SK-N-SH (cell line): Measurements from ENCODE around the gene RARRES1. TPM values are rescaled to one million over a fixed set of nuclear protein-coding genes. Genes with fewer than 3 reads are reported as not detected.

Source experiments
- CTCF ChIA-PET: fragments of 300-600, 350-600 bp; formaldehyde crosslinking; extraction: SDS; loops from one replicate; lab custom pipeline; 2021; lab: Yijun Ruan, JAX
- POLR2A ChIA-PET: fragments of 350-600 bp; sonication (Branson Sonifier 250); formaldehyde crosslinking; extraction: SDS; loops from one replicate; lab custom pipeline; 2020; ENCODE audit warnings: antibody characterized with exemption, inconsistent platforms; lab: Yijun Ruan, JAX
- DNase-seq: peaks from one replicate; pipeline ENCODE4 v3.0.0; 2012
- H2AFZ ChIP-seq: fragments of 200-600 bp; sonication (generic); 2 replicates; pipeline ENCODE4 v1.8.1; 2016; ENCODE audit warnings: antibody characterized with exemption, mild to moderate bottlenecking, low read depth
- H3F3A ChIP-seq: fragments of 200-600 bp; sonication (generic); replicated peaks from 2 replicates; pipeline ENCODE3; 2016; ENCODE audit warnings: antibody characterized with exemption, mild to moderate bottlenecking; ENCODE audit not compliant: insufficient read depth
- H3K27ac ChIP-seq, 2 experiments: fragments of 200-500 bp in 1 of 2; fragments of 200-600 bp in 1 of 2; sonication (Bioruptor generic) in 1 of 2; sonication (generic), shearing (Covaris generic) in 1 of 2; 2 replicates each; pipeline versions ENCODE4 v1.5.1 to v1.6.1; 2014 to 2016; ENCODE audit warnings: low read depth in 2 of 2, inconsistent platforms in 1 of 2, low read length in 1 of 2, mild to moderate bottlenecking in 1 of 2, mixed read lengths in 1 of 2
- H3K27me3 ChIP-seq: fragments of 200-600 bp; sonication (generic), shearing (Covaris generic); 2 replicates; pipeline ENCODE4 v1.6.1; 2016; ENCODE audit warnings: mixed run types; ENCODE audit not compliant: insufficient read depth
- H3K36me3 ChIP-seq, 2 experiments: fragments of 200-500 bp in 1 of 2; fragments of 200-600 bp in 1 of 2; sonication (Bioruptor generic) in 1 of 2; sonication (generic) in 1 of 2; replicated peaks in 1 of 2; 2 replicates each; pipeline versions ENCODE3 to v1.5.1; 2014 to 2016; ENCODE audit warnings: low read length in 1 of 2, mild to moderate bottlenecking in 1 of 2; ENCODE audit not compliant: insufficient read depth in 2 of 2, control insufficient read depth in 1 of 2
- H3K4me1 ChIP-seq, 2 experiments: fragments of 200-500 bp in 1 of 2; fragments of 200-600 bp in 1 of 2; sonication (Bioruptor generic) in 1 of 2; sonication (generic), shearing (Covaris generic) in 1 of 2; 2 replicates each; pipeline versions ENCODE4 v1.5.1 to v1.6.1; 2014 to 2016; ENCODE audit warnings: low read depth in 1 of 2, low read length in 1 of 2, mixed run types in 1 of 2; ENCODE audit not compliant: insufficient read depth in 2 of 2, control insufficient read depth in 1 of 2
- H3K4me2 ChIP-seq: fragments of 200-600 bp; sonication (generic), shearing (Covaris generic); 2 replicates; pipeline ENCODE4 v1.6.1; 2017; ENCODE audit warnings: mixed run types
- H3K4me3 ChIP-seq, 2 experiments: fragments of 200-500 bp in 1 of 2; fragments of 200-600 bp in 1 of 2; sonication (Bioruptor generic) in 1 of 2; sonication (generic), shearing (Covaris generic) in 1 of 2; 2 replicates each; pipeline versions ENCODE4 v1.5.1 to v1.8.1; 2014 to 2016; ENCODE audit warnings: low read depth in 2 of 2, inconsistent platforms in 1 of 2, low read length in 1 of 2, mild to moderate bottlenecking in 1 of 2, mixed read lengths in 1 of 2, moderate library complexity in 1 of 2
- H3K79me2 ChIP-seq: fragments of 200-600 bp; sonication (generic); 2 replicates; pipeline ENCODE4 v1.8.1; 2017; ENCODE audit warnings: mild to moderate bottlenecking; ENCODE audit not compliant: insufficient read depth
- H3K9ac ChIP-seq: fragments of 200-600 bp; sonication (generic); 2 replicates; pipeline ENCODE4 v1.6.1; 2017; ENCODE audit warnings: mixed run types
- H3K9me2 ChIP-seq: fragments of 200-600 bp; sonication (generic); 2 replicates; pipeline ENCODE4 v1.6.1; 2017; ENCODE audit warnings: mixed run types
- H3K9me3 ChIP-seq: fragments of 200-600 bp; sonication (generic); 2 replicates; pipeline ENCODE4 v1.6.1; 2017; ENCODE audit warnings: mixed run types, mild to moderate bottlenecking, moderate library complexity
- H4K20me1 ChIP-seq: fragments of 200-600 bp; sonication (generic); 2 replicates; pipeline ENCODE4 v1.6.1; 2017; ENCODE audit warnings: mild to moderate bottlenecking, mixed run types; ENCODE audit not compliant: insufficient read depth
- CHD2 ChIP-seq: fragments of 150-350 bp; IDR thresholded peaks from 2 replicates; pipeline ENCODE4 v1.6.1; 2018; ENCODE audit warnings: low read length; ENCODE audit not compliant: partially characterized antibody
- ELF1 ChIP-seq: IDR thresholded peaks from 2 replicates; pipeline ENCODE4 v1.4.0; 2012
- FOXM1 ChIP-seq: IDR thresholded peaks from 2 replicates; pipeline ENCODE4 v1.4.0; 2012; ENCODE audit warnings: low read depth, mild to moderate bottlenecking
- GATA2 ChIP-seq: sonication (generic); formaldehyde crosslinking; IDR thresholded peaks from 2 replicates; pipeline ENCODE4 v1.5.0; 2020; ENCODE audit warnings: mild to moderate bottlenecking, missing genetic modification reagents
- JUND ChIP-seq: IDR thresholded peaks from 2 replicates; pipeline ENCODE4 v1.4.0; 2012
- MEF2A ChIP-seq: IDR thresholded peaks from 2 replicates; pipeline ENCODE4 v1.4.0; 2012; ENCODE audit warnings: low read depth, borderline replicate concordance
- NFIC ChIP-seq: IDR thresholded peaks from 2 replicates; pipeline ENCODE4 v1.4.0; 2012; ENCODE audit warnings: borderline replicate concordance
- RCOR1 ChIP-seq: fragments of 150-350 bp; IDR thresholded peaks from 2 replicates; pipeline ENCODE4 v1.6.1; 2017; ENCODE audit warnings: antibody characterized with exemption, low read length
- RXRA ChIP-seq: IDR thresholded peaks from 2 replicates; pipeline ENCODE4 v1.4.0; 2012; ENCODE audit warnings: low read depth, mild to moderate bottlenecking, borderline replicate concordance
- TAF1 ChIP-seq: IDR thresholded peaks from 2 replicates; pipeline ENCODE4 v1.6.1; 2012; ENCODE audit warnings: low read depth, mild to moderate bottlenecking, low read length, moderate library complexity, borderline replicate concordance
- YY1 ChIP-seq: IDR thresholded peaks from 2 replicates; pipeline ENCODE4 v1.4.0; 2012; ENCODE audit warnings: low read depth, mild to moderate bottlenecking
- WGBS: methylation state at CpG from one replicate; pipeline ENCODE4 v1.1.6; 2017; ENCODE audit warnings: low lambda C conversion rate; 5-methylcytosine and 5-hydroxymethylcytosine counted together
- polyA plus RNA-seq, 3 experiments: library from polyadenylated mRNA; depleted of rRNA; stranded (reverse); fragments of >200 nt; gene quantifications; 2 replicates each; pipeline ENCODE4 v1.2.3, GENCODE V29; 2012
- TF ChIP-seq, protein P1 (sequence below): fragments of 200-600 bp; sonication (generic); IDR thresholded peaks from 2 replicates; pipeline ENCODE4 v1.6.1; 2017; ENCODE audit warnings: antibody characterized with exemption, mild to moderate bottlenecking, moderate library complexity
- TF ChIP-seq, protein P2 (sequence below): IDR thresholded peaks from 2 replicates; pipeline ENCODE4; 2012

Gene RARRES1
- polyA plus RNA-seq, 1 of the 3 experiments (the other 2 are of a cell fraction): 0.15 TPM

- ChIA-PET CTCF (no interaction called here), POLR2A (no interaction called here)
- no peak overlapping the region for H3K27ac ChIP-seq
- H2AFZ ChIP-seq: no peak overlapping the region
- no peaks in the 10 kb centered on the region for H3K9me2 ChIP-seq
- no peaks in the 10 kb centered on the region for H3K4me1 ChIP-seq
- no peaks in the 10 kb centered on the region for H3F3A ChIP-seq
- H3K9ac ChIP-seq: no peak overlapping the region
- H3K36me3 ChIP-seq: peaks cover 0 to 4% of the 10 kb centered on the region in 2 experiments
- H3K9me3 ChIP-seq: no peaks in the 10 kb centered on the region
- H3K27me3 ChIP-seq: no peaks in the 10 kb centered on the region
- H3K4me3 ChIP-seq: no peak overlapping the region
- H3K79me2 ChIP-seq: no peaks in the 10 kb centered on the region
- WGBS: 82% methylated on average over 2 of the region's 2 CpGs
- no peak for TF ChIP-seq YY1
- no peak for TF ChIP-seq CHD2
- TF ChIP-seq TAF1: no peak
- no peak for TF ChIP-seq GATA2 (CRISPR knock-in tag)
- TF ChIP-seq MEF2A: no peak
- no peak for TF ChIP-seq JUND
- TF ChIP-seq, protein P1, sequence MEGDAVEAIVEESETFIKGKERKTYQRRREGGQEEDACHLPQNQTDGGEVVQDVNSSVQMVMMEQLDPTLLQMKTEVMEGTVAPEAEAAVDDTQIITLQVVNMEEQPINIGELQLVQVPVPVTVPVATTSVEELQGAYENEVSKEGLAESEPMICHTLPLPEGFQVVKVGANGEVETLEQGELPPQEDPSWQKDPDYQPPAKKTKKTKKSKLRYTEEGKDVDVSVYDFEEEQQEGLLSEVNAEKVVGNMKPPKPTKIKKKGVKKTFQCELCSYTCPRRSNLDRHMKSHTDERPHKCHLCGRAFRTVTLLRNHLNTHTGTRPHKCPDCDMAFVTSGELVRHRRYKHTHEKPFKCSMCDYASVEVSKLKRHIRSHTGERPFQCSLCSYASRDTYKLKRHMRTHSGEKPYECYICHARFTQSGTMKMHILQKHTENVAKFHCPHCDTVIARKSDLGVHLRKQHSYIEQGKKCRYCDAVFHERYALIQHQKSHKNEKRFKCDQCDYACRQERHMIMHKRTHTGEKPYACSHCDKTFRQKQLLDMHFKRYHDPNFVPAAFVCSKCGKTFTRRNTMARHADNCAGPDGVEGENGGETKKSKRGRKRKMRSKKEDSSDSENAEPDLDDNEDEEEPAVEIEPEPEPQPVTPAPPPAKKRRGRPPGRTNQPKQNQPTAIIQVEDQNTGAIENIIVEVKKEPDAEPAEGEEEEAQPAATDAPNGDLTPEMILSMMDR: no peak
- no peak for DNase-seq
- H3K4me2 ChIP-seq: no peak overlapping the region
- no peaks in the 10 kb centered on the region for H4K20me1 ChIP-seq
Observed at GRCh38 chr3:158781191-158781590, 48.9 kb upstream of the RARRES1 start.

DNA sequence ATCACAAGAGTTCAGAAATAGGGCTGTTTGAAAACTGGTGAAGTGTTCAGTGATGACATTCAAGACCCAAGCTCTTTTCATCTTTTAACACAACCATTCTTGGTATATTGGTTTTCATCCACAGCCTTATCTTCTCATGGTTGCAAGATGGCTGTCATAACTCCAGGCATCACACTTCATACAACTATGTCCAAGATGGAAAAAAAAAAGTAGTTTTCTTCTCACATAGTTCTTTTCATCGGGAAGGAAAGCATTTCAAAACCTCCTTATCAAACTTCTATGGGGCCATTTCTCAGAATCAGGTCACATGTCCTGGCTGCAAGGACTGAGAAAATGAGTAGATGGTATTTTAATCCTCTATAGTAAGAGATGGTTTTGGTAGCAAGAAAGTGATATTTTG is 48.5 kb upstream of the RARRES1 start:
- 82% methylated on average over 1 of the region's 1 CpG for WGBS
- no peaks in the 10 kb centered on the region for H3K9me2 ChIP-seq
- no peak overlapping the region for H2AFZ ChIP-seq
- H3K27ac ChIP-seq: no peak overlapping the region
- no peaks in the 10 kb centered on the region for H4K20me1 ChIP-seq
- POLR2A ChIA-PET: no interaction called here
- H3F3A ChIP-seq: no peaks in the 10 kb centered on the region
- H3K4me1 ChIP-seq: no peaks in the 10 kb centered on the region
- H3K9ac ChIP-seq: no peak overlapping the region
- no peaks in the 10 kb centered on the region for H3K9me3 ChIP-seq
- H3K79me2 ChIP-seq: no peaks in the 10 kb centered on the region
- no peaks in the 10 kb centered on the region for H3K27me3 ChIP-seq
- CTCF ChIA-PET: interaction anchor here (0.6 kb wide), 1 partner anchor 8 kb away, joined by 3 read pairs; no protein-coding TSS in a partner anchor
- no peak for TF ChIP-seq RCOR1
- TF ChIP-seq ELF1: no peak
- TF ChIP-seq, all 33 proteins: peak for 0
- no peak for DNase-seq
- Histone ChIP-seq H3K36me3 (peaks cover 0 to 4% of the 10 kb centered on the region in 2 experiments), H3K4me3 (no peak overlapping the region), H3K4me2 (no peak overlapping the region)

DNA sequence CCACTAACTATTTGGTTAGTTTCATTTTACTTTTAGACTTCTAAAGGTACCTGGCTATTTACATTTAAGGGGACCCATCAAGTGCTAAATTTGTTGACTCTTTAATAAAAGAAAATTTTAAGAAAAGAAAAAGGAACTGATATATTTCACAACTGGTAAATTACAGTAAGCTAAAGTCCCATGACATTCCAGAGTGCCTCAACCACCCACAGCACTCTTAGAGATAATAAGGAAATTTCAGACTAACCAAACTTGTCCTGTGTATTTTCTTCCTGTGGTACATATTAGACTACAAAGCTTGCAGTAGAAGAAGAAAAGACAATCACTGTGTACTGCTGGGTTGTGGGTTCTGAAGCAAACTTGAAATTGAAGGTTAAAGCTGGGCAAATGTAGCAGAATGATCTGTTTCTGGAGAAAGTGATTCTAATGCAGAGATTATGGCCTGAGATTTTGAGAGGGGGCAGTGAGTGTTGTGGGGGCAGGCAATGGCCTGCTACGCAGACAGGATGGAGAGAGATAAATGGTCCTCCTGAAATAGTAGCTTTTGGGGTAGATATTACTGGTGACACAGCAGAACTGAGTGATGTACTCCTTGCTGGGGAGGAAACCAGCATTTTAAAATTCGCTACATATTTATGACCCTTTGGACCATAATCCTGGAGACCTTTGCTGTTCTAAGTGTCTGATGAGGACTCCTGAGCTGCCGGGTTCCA is 45.1 kb upstream of the RARRES1 start:
- Histone ChIP-seq H3K79me2 (no peaks in the 10 kb centered on the region), H3K9me2 (no peaks in the 10 kb centered on the region), H3K9ac (no peak overlapping the region), H3K27me3 (no peaks in the 10 kb centered on the region), H3K9me3 (no peaks in the 10 kb centered on the region), H3K27ac (no peak overlapping the region), H3F3A (no peaks in the 10 kb centered on the region), H3K4me2 (no peak overlapping the region), H3K4me1 (no peaks in the 10 kb centered on the region; a peak in 1 of 4 replicates), H3K4me3 (no peak overlapping the region)
- CTCF ChIA-PET: interaction anchor here (0.6 to 2.2 kb wide), 5 partner anchors 10 to 133 kb away, joined by 3 to 7 read pairs (median 4); partner anchors contain the start of gene GFM1
- 81% methylated on average over 2 of the region's 3 CpGs for WGBS
- TF ChIP-seq NFIC (no peak), YY1 (no peak), RXRA (no peak), FOXM1 (no peak)
- TF ChIP-seq, protein P2, sequence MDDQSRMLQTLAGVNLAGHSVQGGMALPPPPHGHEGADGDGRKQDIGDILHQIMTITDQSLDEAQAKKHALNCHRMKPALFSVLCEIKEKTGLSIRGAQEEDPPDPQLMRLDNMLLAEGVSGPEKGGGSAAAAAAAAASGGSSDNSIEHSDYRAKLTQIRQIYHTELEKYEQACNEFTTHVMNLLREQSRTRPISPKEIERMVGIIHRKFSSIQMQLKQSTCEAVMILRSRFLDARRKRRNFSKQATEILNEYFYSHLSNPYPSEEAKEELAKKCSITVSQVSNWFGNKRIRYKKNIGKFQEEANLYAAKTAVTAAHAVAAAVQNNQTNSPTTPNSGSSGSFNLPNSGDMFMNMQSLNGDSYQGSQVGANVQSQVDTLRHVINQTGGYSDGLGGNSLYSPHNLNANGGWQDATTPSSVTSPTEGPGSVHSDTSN: no peak
- TF ChIP-seq, all 33 proteins: peak for 0
- H2AFZ ChIP-seq: no peak overlapping the region
- POLR2A ChIA-PET: no interaction called here
- H4K20me1 ChIP-seq: no peaks in the 10 kb centered on the region
- no peak for DNase-seq
- H3K36me3 ChIP-seq: no peaks in the 10 kb centered on the region
